K562 (cell line): ENCODE data around the gene CCDC194. TPM values are rescaled to one million over a fixed set of nuclear protein-coding genes. Genes with fewer than 3 reads are reported as not detected.

Experiments
- CBFA2T3 ChIP-seq: fragments of 450-650 bp; IDR thresholded peaks from 2 replicates; pipeline ENCODE4 v1.6.1; 2017
- DPF2 ChIP-seq: fragments of 450-650 bp; IDR thresholded peaks from 2 replicates; pipeline ENCODE4 v1.6.1; 2016
- E2F6 ChIP-seq, 2 experiments: IDR thresholded peaks; 2 replicates each; pipeline ENCODE4 v1.6.1; 2011; ENCODE audit warnings: borderline replicate concordance in 1 of 2, control low read depth in 1 of 2, low read depth in 1 of 2, low read length in 1 of 2, mild to moderate bottlenecking in 1 of 2, mixed read lengths in 1 of 2, moderate library complexity in 1 of 2; ENCODE audit not compliant: insufficient read depth in 1 of 2, insufficient read length in 1 of 2, poor library complexity in 1 of 2, severe bottlenecking in 1 of 2; ENCODE audit errors: extremely low read depth in 1 of 2
- EGR1 ChIP-seq: fragments of 450-650 bp; conservative IDR thresholded peaks from 2 replicates; pipeline ENCODE4 v1.6.1; 2017; ENCODE audit warnings: mild to moderate bottlenecking
- HDAC3 ChIP-seq: fragments of 450-650 bp; IDR thresholded peaks from 2 replicates; pipeline ENCODE4 v1.6.1; 2018; ENCODE audit warnings: borderline replicate concordance, mild to moderate bottlenecking, moderate library complexity; ENCODE audit not compliant: partially characterized antibody
- MEF2A ChIP-seq: IDR thresholded peaks from 2 replicates; pipeline ENCODE4 v1.6.1; 2011; ENCODE audit warnings: low read depth, mild to moderate bottlenecking, low read length, moderate library complexity; ENCODE audit not compliant: control insufficient read depth
- NFIC ChIP-seq: fragments of 450-650 bp; IDR thresholded peaks from 2 replicates; pipeline ENCODE4 v1.6.1; 2017; ENCODE audit warnings: mild to moderate bottlenecking, inconsistent platforms
- SOX6 ChIP-seq: fragments of 450-650 bp; IDR thresholded peaks from 2 replicates; pipeline ENCODE4 v1.6.1; 2014; ENCODE audit warnings: mild to moderate bottlenecking
- TEAD4 ChIP-seq, 2 experiments: sonication (generic) in 1 of 2; formaldehyde crosslinking in 1 of 2; IDR thresholded peaks; 2 replicates each; pipeline versions ENCODE4 v1.6.1 to v1.8.0; 2012 to 2022; ENCODE audit warnings: borderline replicate concordance in 1 of 2, inconsistent platforms in 1 of 2, low read length in 1 of 2, mild to moderate bottlenecking in 1 of 2, missing genetic modification reagents in 1 of 2
- TOE1 ChIP-seq, 2 experiments: fragments of 450-650 bp in 1 of 2; sonication (generic) in 1 of 2; formaldehyde crosslinking in 1 of 2; IDR thresholded peaks; 2 replicates each; pipeline versions ENCODE4 v1.7.1 to v1.8.0; 2016 to 2022; ENCODE audit warnings: borderline replicate concordance in 2 of 2, mild to moderate bottlenecking in 2 of 2, antibody characterized with exemption in 1 of 2, inconsistent platforms in 1 of 2, low read depth in 1 of 2, missing genetic modification reagents in 1 of 2, moderate library complexity in 1 of 2
- USF2 ChIP-seq: sonication (generic); formaldehyde crosslinking; IDR thresholded peaks from 2 replicates; pipeline ENCODE4 v1.5.0; 2020; ENCODE audit warnings: missing genetic modification reagents
- ZNF583 ChIP-seq: fragments of 250-450 bp; sonication (Bioruptor Pico); IDR thresholded peaks from 2 replicates; pipeline ENCODE4 v1.4.0; 2020
- ZNF766 ChIP-seq: fragments of 200-800 bp; sonication (Bioruptor generic); conservative IDR thresholded peaks from 2 replicates; pipeline ENCODE4 v1.6.1; 2016; ENCODE audit warnings: missing genetic modification characterization, missing compliant biosample characterization
- polyA plus RNA-seq, 8 experiments: library from polyadenylated mRNA; depleted of rRNA in 4 of 8; stranded (reverse) in 5 of 8; unstranded in 3 of 8; fragments of >200 nt; fragmentation: Nextera tagmentation in 2 of 8; fragmentation: Illumina TruSeq in 1 of 8; extraction: Ambion mirVana in 2 of 8; extraction: Trizol in 1 of 8; gene quantifications; 2 replicates each; pipeline versions ENCODE4 v1.2.1 to v1.2.3, GENCODE V29; 2011 to 2014; ENCODE audit warnings: inconsistent platforms in 1 of 8, missing spikeins in 1 of 8
- total RNA-seq, 7 experiments: library from RNA; depleted of rRNA in 6 of 7; stranded (reverse); fragments of >200 nt in 6 of 7; fragmentation: Illumina TruSeq in 2 of 7; extraction: Trizol in 2 of 7; gene quantifications; 2 replicates each; pipeline versions ENCODE4 v1.2.1 to v1.2.3, GENCODE V29; 2011 to 2021; ENCODE audit warnings: low replicate concordance in 1 of 7
- TF ChIP-seq, protein P1 (sequence below): sonication (generic); formaldehyde crosslinking; IDR thresholded peaks from 2 replicates; pipeline ENCODE4 v1.8.0; 2022; ENCODE audit warnings: mild to moderate bottlenecking, low read depth, missing genetic modification reagents
- TF ChIP-seq, protein P2 (sequence below), 3 experiments: fragments of 200-800 bp in 1 of 3; sonication (Bioruptor generic) in 1 of 3; sonication (generic) in 1 of 3; formaldehyde crosslinking in 1 of 3; IDR thresholded peaks; 2 replicates each; pipeline versions ENCODE4 v1.6.1 to v1.8.0; 2016 to 2022; ENCODE audit warnings: mild to moderate bottlenecking in 2 of 3, missing compliant biosample characterization in 2 of 3, missing genetic modification characterization in 2 of 3, missing genetic modification reagents in 1 of 3

CCDC194 gene
- total and polyA plus RNA-seq, 9 of the 15 experiments (the other 6 are each of a cell fraction or from before 2014, with no cell fraction given) = 0.13 to 1.3 (median 0.39) TPM; not detected in 3

GRCh38 chr19:17398902-17399527 lies 5.0 kb upstream of the CCDC194 start (continued):
- TF ChIP-seq E2F6 (IDR thresholded peaks at IDR 0.05; ENCODE audit: borderline replicate concordance in 1 of 2, extremely low read depth in 1 of 2, insufficient read depth in 1 of 2, insufficient read length in 1 of 2, low read depth in 1 of 2, low read length in 1 of 2, poor library complexity in 1 of 2, severe bottlenecking in 1 of 2) = no peak
- peak; percentile 63; the same call in 1 of the 2 replicates for TF ChIP-seq TOE1 (IDR thresholded peaks at IDR 0.05; ENCODE audit: borderline replicate concordance)
- TF ChIP-seq TOE1 (CRISPR knock-in tag; IDR thresholded peaks at IDR 0.05; ENCODE audit: borderline replicate concordance, low read depth) = no peak
- TF ChIP-seq ZNF766 (CRISPR knock-in tag) = no peak
- peak; percentile 74 for TF ChIP-seq DPF2
- no peak for TF ChIP-seq HDAC3
- TF ChIP-seq, protein P1, sequence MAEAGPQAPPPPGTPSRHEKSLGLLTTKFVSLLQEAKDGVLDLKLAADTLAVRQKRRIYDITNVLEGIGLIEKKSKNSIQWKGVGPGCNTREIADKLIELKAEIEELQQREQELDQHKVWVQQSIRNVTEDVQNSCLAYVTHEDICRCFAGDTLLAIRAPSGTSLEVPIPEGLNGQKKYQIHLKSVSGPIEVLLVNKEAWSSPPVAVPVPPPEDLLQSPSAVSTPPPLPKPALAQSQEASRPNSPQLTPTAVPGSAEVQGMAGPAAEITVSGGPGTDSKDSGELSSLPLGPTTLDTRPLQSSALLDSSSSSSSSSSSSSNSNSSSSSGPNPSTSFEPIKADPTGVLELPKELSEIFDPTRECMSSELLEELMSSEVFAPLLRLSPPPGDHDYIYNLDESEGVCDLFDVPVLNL (CRISPR knock-in tag) = no peak
- 0 out of 2 replicates have a peak, but pooled peaks have one; percentile 22 for TF ChIP-seq TEAD4 (IDR thresholded peaks at IDR 0.05; ENCODE audit: low read length)
- no peak for TF ChIP-seq TEAD4 (CRISPR knock-in tag; IDR thresholded peaks at IDR 0.05; ENCODE audit: borderline replicate concordance)
- 0 out of 2 replicates have a peak, but pooled peaks have one; percentile 36 for TF ChIP-seq EGR1
- TF ChIP-seq CBFA2T3 = peak; percentile 68
- TF ChIP-seq NFIC = peak; percentile 25; the same call in 1 of the 2 replicates
- TF ChIP-seq MEF2A = no peak
- no peak for TF ChIP-seq ZNF583
- peak; percentile 87 for TF ChIP-seq USF2 (CRISPR knock-in tag)
- TF ChIP-seq, protein P2, sequence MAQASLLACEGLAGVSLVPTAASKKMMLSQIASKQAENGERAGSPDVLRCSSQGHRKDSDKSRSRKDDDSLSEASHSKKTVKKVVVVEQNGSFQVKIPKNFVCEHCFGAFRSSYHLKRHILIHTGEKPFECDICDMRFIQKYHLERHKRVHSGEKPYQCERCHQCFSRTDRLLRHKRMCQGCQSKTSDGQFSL (CRISPR knock-in tag; IDR thresholded peaks at IDR 0.05) = no peak
- TF ChIP-seq, protein P2 (tag; IDR thresholded peaks at IDR 0.05) = peak in 1 of 2 experiments; percentile 65; a peak in 2 of 4 replicates
- TF ChIP-seq SOX6 = peak; percentile 27; the same call in 1 of the 2 replicates
